OCI-LY1 (cell line): ENCODE data around the gene F7.

ENCODE experiments used
- EZH2 ChIP-seq: fragments of 200-600 bp; sonication (generic), shearing (Covaris generic); IDR thresholded peaks from 2 replicates; pipeline ENCODE4 v1.8.0; 2017; ENCODE audit warnings: borderline replicate concordance, mixed run types, mild to moderate bottlenecking, antibody characterized with exemption, low read length, moderate library complexity, mixed read lengths
- TF ChIP-seq, protein P1 (sequence below): fragments of 200-600 bp; sonication (generic), shearing (Covaris generic); IDR thresholded peaks from 2 replicates; pipeline ENCODE4 v1.5.1; 2017; ENCODE audit warnings: mild to moderate bottlenecking, antibody characterized with exemption, low read length, moderate library complexity, mixed read lengths

DNA sequence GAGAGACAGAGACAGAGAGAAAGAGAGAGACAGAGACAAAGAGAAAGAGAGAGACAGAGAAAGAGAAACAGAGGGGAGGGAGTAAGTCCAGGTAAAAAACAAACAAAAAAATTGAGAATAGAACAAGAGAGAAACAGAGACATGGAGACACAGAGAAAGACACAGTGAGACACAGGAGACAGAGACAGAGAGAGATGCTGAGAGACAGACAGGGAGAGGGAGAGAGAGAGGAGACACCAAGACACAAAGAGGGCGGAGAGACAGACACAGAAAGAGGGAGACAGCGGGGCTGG lies 47.0 kb downstream of the F7 start:
- TF ChIP-seq, protein P1, sequence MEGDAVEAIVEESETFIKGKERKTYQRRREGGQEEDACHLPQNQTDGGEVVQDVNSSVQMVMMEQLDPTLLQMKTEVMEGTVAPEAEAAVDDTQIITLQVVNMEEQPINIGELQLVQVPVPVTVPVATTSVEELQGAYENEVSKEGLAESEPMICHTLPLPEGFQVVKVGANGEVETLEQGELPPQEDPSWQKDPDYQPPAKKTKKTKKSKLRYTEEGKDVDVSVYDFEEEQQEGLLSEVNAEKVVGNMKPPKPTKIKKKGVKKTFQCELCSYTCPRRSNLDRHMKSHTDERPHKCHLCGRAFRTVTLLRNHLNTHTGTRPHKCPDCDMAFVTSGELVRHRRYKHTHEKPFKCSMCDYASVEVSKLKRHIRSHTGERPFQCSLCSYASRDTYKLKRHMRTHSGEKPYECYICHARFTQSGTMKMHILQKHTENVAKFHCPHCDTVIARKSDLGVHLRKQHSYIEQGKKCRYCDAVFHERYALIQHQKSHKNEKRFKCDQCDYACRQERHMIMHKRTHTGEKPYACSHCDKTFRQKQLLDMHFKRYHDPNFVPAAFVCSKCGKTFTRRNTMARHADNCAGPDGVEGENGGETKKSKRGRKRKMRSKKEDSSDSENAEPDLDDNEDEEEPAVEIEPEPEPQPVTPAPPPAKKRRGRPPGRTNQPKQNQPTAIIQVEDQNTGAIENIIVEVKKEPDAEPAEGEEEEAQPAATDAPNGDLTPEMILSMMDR, result no peak
- TF ChIP-seq EZH2, result no peak
